ENCODE data around the gene CDH13. TPM values are rescaled to one million over a fixed set of nuclear protein-coding genes. Genes with fewer than 3 reads are reported as not detected.

The CDH13 gene
- total RNA-seq, 2 donors from 2014 or later = 2.9 TPM; not detected in 1

- Histone ChIP-seq H3K9me3 (no peaks in the 10 kb centered on the region), H3K27me3 (no peaks in the 10 kb centered on the region), H3K4me3 (no peak overlapping the region), H3K4me1 (no peaks in the 10 kb centered on the region), H3K27ac (no peak overlapping the region), H3K36me3 (replicated peaks in 1 of 2; ENCODE audit: insufficient read depth in 1 of 2, low read depth in 2 of 2) (no peaks in the 10 kb centered on the region)
- TF ChIP-seq CTCF (IDR thresholded peaks at IDR 0.05) (no peak), POLR2A (IDR thresholded peaks at IDR 0.05) (no peak)
- WGBS, 2 donors = 71 to 79% methylated on average over 15 of the region's 15 CpGs
- DNase-seq = no peak
- intact Hi-C loops (cut with DNase I) = no loop called here
- ATAC-seq = no peak
Measured at GRCh38 chr16:82633964-82634600, 7.3 kb downstream of the CDH13 start.

GRCh38 chr16:82634955-82635610 lies 8.3 kb downstream of the CDH13 start:
- no peak for DNase-seq
- Histone ChIP-seq H3K4me3 (no peak overlapping the region), H3K36me3 (replicated peaks in 1 of 2; ENCODE audit: insufficient read depth in 1 of 2, low read depth in 2 of 2) (no peaks in the 10 kb centered on the region), H3K4me1 (no peaks in the 10 kb centered on the region), H3K27me3 (no peaks in the 10 kb centered on the region), H3K27ac (no peak overlapping the region), H3K9me3 (no peaks in the 10 kb centered on the region)
- 38 to 48% methylated on average over 2 of the region's 2 CpGs for WGBS, 2 donors
- intact Hi-C loops (cut with DNase I) = no loop called here
- no peak for ATAC-seq
- no peak for TF ChIP-seq CTCF (IDR thresholded peaks at IDR 0.05)
- TF ChIP-seq POLR2A (IDR thresholded peaks at IDR 0.05) = no peak

- DNase-seq = no peak
- no peak for ATAC-seq
- H3K36me3 ChIP-seq (replicated peaks in 1 of 2; ENCODE audit: insufficient read depth in 1 of 2, low read depth in 2 of 2) = no peaks in the 10 kb centered on the region
- TF ChIP-seq CTCF (IDR thresholded peaks at IDR 0.05) = no peak
- no peak for TF ChIP-seq POLR2A (IDR thresholded peaks at IDR 0.05)
- H3K9me3 ChIP-seq = no peaks in the 10 kb centered on the region
- 44 to 51% methylated on average over 3 of the region's 3 CpGs for WGBS, 2 donors
- no peaks in the 10 kb centered on the region for H3K27me3 ChIP-seq
- no peak overlapping the region for H3K27ac ChIP-seq
- intact Hi-C loops (cut with DNase I) = no loop called here
- no peak overlapping the region for H3K4me3 ChIP-seq
- no peaks in the 10 kb centered on the region for H3K4me1 ChIP-seq
Measured at GRCh38 chr16:82636485-82636884, 9.7 kb downstream of the CDH13 start.

- ATAC-seq = no peak
- TF ChIP-seq POLR2A (IDR thresholded peaks at IDR 0.05) = no peak
- no peak for TF ChIP-seq CTCF (IDR thresholded peaks at IDR 0.05)
- no peak overlapping the region for H3K27ac ChIP-seq
- no peaks in the 10 kb centered on the region for H3K36me3 ChIP-seq (replicated peaks in 1 of 2; ENCODE audit: insufficient read depth in 1 of 2, low read depth in 2 of 2)
- H3K27me3 ChIP-seq = no peaks in the 10 kb centered on the region
- no peak overlapping the region for H3K4me3 ChIP-seq
- no peak for DNase-seq
- WGBS, 2 donors = 41 to 50% methylated on average over 3 of the region's 3 CpGs
- no peaks in the 10 kb centered on the region for H3K9me3 ChIP-seq
- intact Hi-C loops (cut with DNase I) = no loop called here
- H3K4me1 ChIP-seq = no peaks in the 10 kb centered on the region
Measured at GRCh38 chr16:82636958-82637357, 10.2 kb downstream of the CDH13 start.

Data from body of pancreas (tissue), 4 donors.